Stomach (tissue), 9 donors: ENCODE measurements around the gene CLTB. TPM values are rescaled to one million over a fixed set of nuclear protein-coding genes. Genes with fewer than 3 reads are reported as not detected.

Experiments used
- DNase-seq, 2 donors: peaks; one replicate each; pipeline versions ENCODE4 v3.0.0 to v3.0.0-alpha.2; 2013 to 2019
- H3K27ac ChIP-seq, 5 donors: fragments of 200-600 bp in 4 of 5; sonication (generic) in 4 of 5; one replicate each; pipeline ENCODE4 v1.5.1; 2013 to 2019; ENCODE audit warnings: mild to moderate bottlenecking in 1 of 5, moderate library complexity in 1 of 5
- H3K27me3 ChIP-seq, 3 donors: fragments of 200-600 bp; sonication (generic); one replicate each; pipeline ENCODE4 v1.5.1; 2017 to 2019; ENCODE audit warnings: mixed run types in 1 of 3
- H3K36me3 ChIP-seq, 4 donors: fragments of 200-600 bp; sonication (generic); 1 replicate in 3 of 4; 2 replicates in 1 of 4; pipeline ENCODE4 v1.5.1; 2016 to 2019
- H3K4me1 ChIP-seq, 4 donors: fragments of 200-600 bp; sonication (generic); one replicate each; pipeline ENCODE4 v1.5.1; 2016 to 2019
- H3K4me3 ChIP-seq, 4 donors: fragments of 200-600 bp; sonication (generic) in 3 of 4; one replicate each; pipeline ENCODE4 v1.5.1; 2016 to 2019; ENCODE audit warnings: mild to moderate bottlenecking in 1 of 4
- H3K9me3 ChIP-seq, 4 donors: fragments of 200-600 bp; sonication (generic); one replicate each; pipeline ENCODE4 v1.5.1; 2016 to 2019
- CTCF ChIP-seq, 7 experiments: fragments of 450-650 bp in 4 of 7; fragments of 200-600 bp in 3 of 7; sonication (generic) in 3 of 7; IDR thresholded peaks; one replicate each; pipeline ENCODE4 v1.5.1; 2016 to 2019; ENCODE audit warnings: antibody characterized with exemption in 7 of 7, control low read depth in 2 of 7, mild to moderate bottlenecking in 1 of 7
- EP300 ChIP-seq: sonication (generic); formaldehyde crosslinking; IDR thresholded peaks from one replicate; pipeline ENCODE4 v1.6.1; 2017; ENCODE audit warnings: antibody characterized with exemption
- POLR2A ChIP-seq, 4 donors: fragments of 450-650 bp; IDR thresholded peaks; one replicate each; pipeline ENCODE4 v1.6.1; 2016; ENCODE audit warnings: antibody characterized with exemption in 4 of 4, control low read depth in 2 of 4, mild to moderate bottlenecking in 1 of 4, moderate library complexity in 1 of 4
- POLR2AphosphoS5 ChIP-seq, 3 donors: sonication (generic); formaldehyde crosslinking; IDR thresholded peaks; one replicate each; pipeline ENCODE4 v1.6.1; 2016; ENCODE audit warnings: antibody characterized with exemption in 3 of 3
- WGBS, 5 donors: extraction: QIAGEN DNeasy Blood & Tissue Kit in 3 of 5; methylation state at CpG; one replicate each; pipeline versions ENCODE4 v1.1.5 to v1.1.7; 2013 to 2018; 5-methylcytosine and 5-hydroxymethylcytosine counted together
- intact Hi-C: fragments of 100-400 bp; cut with DNase I; formaldehyde crosslinking; loops from one replicate; pipeline ENCODE4 v1.15.1; 2023; ENCODE audit warnings: low total_unique reads
- polyA plus RNA-seq, 3 donors: library from polyadenylated mRNA; stranded (reverse); fragments of 200-250 nt; gene quantifications; one replicate each; pipeline ENCODE4 v1.2.3, GENCODE V29; 2013
- total RNA-seq, 5 donors: library from RNA; depleted of rRNA; stranded (reverse); fragments of >200 nt; gene quantifications; one replicate each; pipeline versions ENCODE4 v1.1.0 to v1.2.3, GENCODE V29; 2014 to 2016
- donor health status: healthy with polysubstance abuse.
- donor health status: Bipolar disorder and iron deficiency.
- donor health status: healthy.

CLTB gene
- total and polyA plus RNA-seq, 8 donors, result 81.9 to 427 (median 213) TPM

- Histone ChIP-seq H3K9me3 (no peaks in the 10 kb centered on the region), H3K36me3 (peaks cover 23 to 75% (median 70%) of the 10 kb centered on the region in 4 donors), H3K27me3 (no peaks in the 10 kb centered on the region), H3K4me3 (no peak overlapping the region), H3K27ac (no peak overlapping the region), H3K4me1 (peaks cover 12 to 22% (median 18%) of the 10 kb centered on the region in 4 donors)
- no peak for DNase-seq
- TF ChIP-seq POLR2AphosphoS5 (IDR thresholded peaks at IDR 0.05), result no peak
- TF ChIP-seq POLR2A (IDR thresholded peaks at IDR 0.05), result no peak
- TF ChIP-seq CTCF (IDR thresholded peaks at IDR 0.05), result no peak
- no peak for TF ChIP-seq EP300
- 87 to 97% (median 92%) methylated on average over 10 to 11 of the region's 11 CpGs for WGBS, 5 donors
- intact Hi-C loops, result no loop called here
These were observed 23.8 kb downstream of the CLTB start for GRCh38 chr5:176392526-176392925.

GRCh38 chr5:176391999-176392398 lies 24.3 kb downstream of the CLTB start:
- intact Hi-C loops, result no loop called here
- TF ChIP-seq CTCF (IDR thresholded peaks at IDR 0.05), result no peak
- no peak for TF ChIP-seq POLR2A (IDR thresholded peaks at IDR 0.05)
- TF ChIP-seq EP300, result no peak
- TF ChIP-seq POLR2AphosphoS5 (IDR thresholded peaks at IDR 0.05), result no peak
- H3K9me3 ChIP-seq, result no peaks in the 10 kb centered on the region
- H3K27ac ChIP-seq, result no peak overlapping the region
- H3K36me3 ChIP-seq, result peaks cover 22 to 69% (median 64%) of the 10 kb centered on the region in 4 donors
- no peak for DNase-seq
- WGBS, 5 donors, result 89 to 92% (median 91%) methylated on average over 4 of the region's 4 CpGs
- H3K4me3 ChIP-seq, result no peak overlapping the region
- H3K27me3 ChIP-seq, result no peaks in the 10 kb centered on the region
- H3K4me1 ChIP-seq, result peaks cover 16 to 28% (median 23%) of the 10 kb centered on the region in 4 donors

GRCh38 chr5:176391479-176391878 lies 24.9 kb downstream of the CLTB start:
- DNase-seq, result no peak
- no peak overlapping the region for H3K4me3 ChIP-seq
- 79 to 95% (median 90%) methylated on average over 4 of the region's 4 CpGs for WGBS, 5 donors
- peaks cover 16 to 33% (median 29%) of the 10 kb centered on the region in 4 donors for H3K4me1 ChIP-seq
- no peak for TF ChIP-seq POLR2AphosphoS5 (IDR thresholded peaks at IDR 0.05)
- TF ChIP-seq POLR2A (IDR thresholded peaks at IDR 0.05), result no peak
- no peak for TF ChIP-seq CTCF (IDR thresholded peaks at IDR 0.05)
- no peak for TF ChIP-seq EP300
- H3K27ac ChIP-seq, result no peak overlapping the region
- H3K9me3 ChIP-seq, result no peaks in the 10 kb centered on the region
- intact Hi-C loops, result no loop called here
- H3K36me3 ChIP-seq, result peaks cover 18 to 66% (median 60%) of the 10 kb centered on the region in 4 donors
- H3K27me3 ChIP-seq, result no peaks in the 10 kb centered on the region

GRCh38 chr5:176389135-176390123 lies 26.9 kb downstream of the CLTB start:
- H3K27me3 ChIP-seq, result no peaks in the 10 kb centered on the region
- no peaks in the 10 kb centered on the region for H3K9me3 ChIP-seq
- no peak for DNase-seq
- H3K4me3 ChIP-seq, result peak overlapping the region; percentile 71 to 100 (median 92)
- peaks cover 16 to 36% (median 31%) of the 10 kb centered on the region in 4 donors for H3K4me1 ChIP-seq
- WGBS, 5 donors, result 26 to 41% (median 27%) methylated on average over 27 to 41 of the region's 41 CpGs
- intact Hi-C loops, result no loop called here
- peak overlapping the region; percentile 93 to 98 (median 97) for H3K27ac ChIP-seq
- H3K36me3 ChIP-seq, result peaks cover 22 to 66% (median 53%) of the 10 kb centered on the region in 4 donors
- TF ChIP-seq EP300 (no peak), POLR2AphosphoS5 (IDR thresholded peaks at IDR 0.05) (peak; percentile 5 to 93 (median 64)), CTCF (IDR thresholded peaks at IDR 0.05) (no peak), POLR2A (IDR thresholded peaks at IDR 0.05) (peak in 1 of 4 donors; percentile 69)
